Trophoblast cell (in vitro differentiated cells and primary cell): ENCODE results near the gene TNP2. TPM values are rescaled to one million over a fixed set of nuclear protein-coding genes. Genes with fewer than 3 reads are reported as not detected.

Source experiments
- DNase-seq, 2 donors: peaks; one replicate each; pipeline ENCODE4 v3.0.0-alpha.2; 2016
- H2AFZ ChIP-seq: 2 replicates; pipeline ENCODE4 v1.6.1; 2013; ENCODE audit warnings: low read length, moderate library complexity, mild to moderate bottlenecking; ENCODE audit not compliant: insufficient read depth, poor library complexity
- H2AK5ac ChIP-seq: 2 replicates; pipeline ENCODE4 v1.6.1; 2013; ENCODE audit warnings: mild to moderate bottlenecking, low read length
- H2BK120ac ChIP-seq: 2 replicates; pipeline ENCODE4 v1.6.1; 2013; ENCODE audit warnings: low read length, mild to moderate bottlenecking, moderate library complexity; ENCODE audit not compliant: insufficient read depth, poor library complexity
- H2BK12ac ChIP-seq: 2 replicates; pipeline ENCODE4 v1.6.1; 2013; ENCODE audit warnings: mild to moderate bottlenecking, low read length, moderate library complexity
- H2BK5ac ChIP-seq: 2 replicates; pipeline ENCODE4 v1.6.1; 2013; ENCODE audit warnings: low read length, low read depth, moderate library complexity, mild to moderate bottlenecking; ENCODE audit not compliant: poor library complexity
- H3K14ac ChIP-seq: 2 replicates; pipeline ENCODE4 v1.6.1; 2013; ENCODE audit warnings: mild to moderate bottlenecking, low read length
- H3K18ac ChIP-seq: 2 replicates; pipeline ENCODE4 v1.6.1; 2013; ENCODE audit warnings: mild to moderate bottlenecking, low read length
- H3K23ac ChIP-seq: 2 replicates; pipeline ENCODE4 v1.6.1; 2013; ENCODE audit warnings: low read length
- H3K27ac ChIP-seq: 2 replicates; pipeline ENCODE4 v1.5.1; 2013; ENCODE audit warnings: low read depth, mild to moderate bottlenecking, inconsistent platforms, low read length, moderate library complexity
- H3K27me3 ChIP-seq: 2 replicates; pipeline ENCODE4 v1.6.1; 2013; ENCODE audit warnings: inconsistent platforms, mild to moderate bottlenecking, low read length, moderate library complexity; ENCODE audit not compliant: insufficient read depth
- H3K36me3 ChIP-seq, 2 experiments: 1 replicate in 1 of 2; 2 replicates in 1 of 2; pipeline ENCODE4 v1.6.1; 2013; ENCODE audit warnings: low read length in 2 of 2, mild to moderate bottlenecking in 2 of 2, moderate library complexity in 1 of 2; ENCODE audit not compliant: insufficient read depth in 2 of 2, control insufficient read depth in 1 of 2
- H3K4ac ChIP-seq: 2 replicates; pipeline ENCODE4 v1.6.1; 2013; ENCODE audit warnings: low read depth, mild to moderate bottlenecking, low read length, moderate library complexity
- H3K4me1 ChIP-seq, 2 experiments: 1 replicate in 1 of 2; 2 replicates in 1 of 2; pipeline ENCODE4 v1.6.1; 2013; ENCODE audit warnings: low read length in 2 of 2, mild to moderate bottlenecking in 2 of 2, moderate library complexity in 1 of 2; ENCODE audit not compliant: insufficient read depth in 2 of 2, control insufficient read depth in 1 of 2
- H3K4me2 ChIP-seq: 2 replicates; pipeline ENCODE4 v1.6.1; 2013; ENCODE audit warnings: inconsistent platforms, mild to moderate bottlenecking, low read length, moderate library complexity
- H3K4me3 ChIP-seq: 2 replicates; pipeline ENCODE4 v1.5.1; 2013; ENCODE audit warnings: mild to moderate bottlenecking, low read depth, low read length, inconsistent platforms
- H3K79me1 ChIP-seq: one replicate; pipeline ENCODE4 v1.6.1; 2013; ENCODE audit warnings: low read length
- H3K79me2 ChIP-seq: 2 replicates; pipeline ENCODE4 v1.6.1; 2013; ENCODE audit warnings: low read length, mild to moderate bottlenecking; ENCODE audit not compliant: control insufficient read depth, insufficient read depth, poor library complexity
- H3K9ac ChIP-seq: 2 replicates; pipeline ENCODE4 v1.6.1; 2013; ENCODE audit warnings: mild to moderate bottlenecking, low read length
- H3K9me3 ChIP-seq: 2 replicates; pipeline ENCODE4 v1.6.1; 2013; ENCODE audit warnings: low read depth, mild to moderate bottlenecking, control low read depth, inconsistent platforms, low read length; ENCODE audit not compliant: insufficient read depth
- H4K12ac ChIP-seq: 2 replicates; pipeline ENCODE4 v1.6.1; 2013; ENCODE audit warnings: low read depth, mild to moderate bottlenecking, low read length, moderate library complexity
- H4K8ac ChIP-seq: 2 replicates; pipeline ENCODE4 v1.6.1; 2013; ENCODE audit warnings: low read depth, mild to moderate bottlenecking, low read length, moderate library complexity
- H4K91ac ChIP-seq: one replicate; pipeline ENCODE4 v1.6.1; 2013; ENCODE audit warnings: low read depth, mild to moderate bottlenecking, low read length, moderate library complexity
- WGBS: extraction: QIAGEN DNeasy Blood & Tissue Kit; methylation state at CpG from one replicate; pipeline ENCODE4 v1.1.7; 2013; ENCODE audit warnings: missing lambda C conversion rate; ENCODE audit not compliant: insufficient read length, insufficient coverage; ENCODE audit errors: extremely low coverage; 5-methylcytosine and 5-hydroxymethylcytosine counted together
- polyA plus RNA-seq: library from polyadenylated mRNA; stranded (reverse); fragments of 200-250 nt; gene quantifications from 2 replicates; pipeline ENCODE4 v1.2.3, GENCODE V29; 2013

The TNP2 gene
- polyA plus RNA-seq: not detected in 2 replicates

DNA sequence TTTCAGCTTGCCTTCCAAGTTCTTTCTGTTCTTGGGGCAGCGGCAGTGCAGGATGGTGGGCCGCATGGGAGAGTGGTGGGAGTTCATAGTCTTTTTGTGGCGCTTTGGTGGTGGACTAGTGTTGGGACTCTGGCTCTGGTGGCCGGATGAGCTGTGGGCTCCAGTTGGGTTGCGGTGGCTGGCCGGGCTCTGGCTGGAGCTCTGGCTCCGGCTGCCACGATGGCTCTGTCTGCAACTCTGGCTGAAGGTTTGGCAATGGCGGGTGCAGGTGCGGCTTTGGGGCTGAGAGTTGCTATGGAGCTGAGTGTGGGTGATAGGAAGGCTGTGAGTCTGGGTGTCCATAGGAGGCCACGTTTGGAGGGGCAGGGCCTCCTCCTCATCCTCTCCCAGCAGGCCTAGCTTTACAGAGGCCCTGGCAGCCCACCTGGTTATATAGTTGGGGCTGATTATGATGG lies at the start of gene TNP2:
Gene TNP2, minus strand, starts transcription at position 405 of the 455 bp plus-strand sequence. Its CDS starts 63 bp downstream, at position 342.
- Histone ChIP-seq H3K79me1 (no peaks in the 10 kb centered on the region), H3K14ac (no peak within 1 kb of the TSS), H3K27ac (no peak within 1 kb of the TSS), H3K27me3 (no peaks in the 10 kb centered on the region), H4K91ac (no peak within 1 kb of the TSS), H3K79me2 (no peaks in the 10 kb centered on the region), H3K4me2 (no peak within 1 kb of the TSS), H3K9ac (no peak within 1 kb of the TSS), H3K4ac (no peak within 1 kb of the TSS), H3K4me1 (peaks cover 0 to 5% of the 10 kb centered on the region in 2 experiments), H4K8ac (no peak within 1 kb of the TSS), H2BK12ac (no peak within 1 kb of the TSS), H3K23ac (no peak within 1 kb of the TSS), H3K4me3 (no peak within 1 kb of the TSS), H2AFZ (no peak within 1 kb of the TSS), H3K9me3 (peaks cover 2% of the 10 kb centered on the region), H2BK5ac (no peak within 1 kb of the TSS), H2AK5ac (no peak within 1 kb of the TSS), H3K18ac (no peak within 1 kb of the TSS), H3K36me3 (no peaks in the 10 kb centered on the region), H2BK120ac (no peak within 1 kb of the TSS), H4K12ac (no peak within 1 kb of the TSS)
- WGBS: no CpG with 5 or more reads among the region's 11 CpGs
- DNase-seq: no peak

DNA sequence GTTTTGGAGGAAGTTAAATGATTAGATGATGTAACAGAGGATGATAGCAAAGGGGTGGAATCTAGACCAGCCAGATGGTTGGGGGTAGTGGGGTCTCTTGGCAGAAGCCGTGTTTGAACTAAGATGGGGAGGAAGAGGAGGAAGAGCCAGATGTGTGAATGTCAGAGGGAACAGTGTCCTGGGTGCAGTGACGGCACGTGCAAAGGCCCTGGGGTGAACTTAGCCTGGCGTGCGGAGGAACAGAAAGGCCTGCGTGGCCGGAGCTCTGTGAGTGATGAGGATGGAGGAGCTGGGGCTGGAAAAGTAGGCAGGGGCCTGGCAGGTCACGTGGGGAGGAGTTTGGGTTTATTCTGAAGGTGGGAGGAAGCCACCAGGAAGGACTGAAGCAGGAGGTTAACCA lies 49.7 kb upstream of the TNP2 start:
- peaks cover 28 to 39% of the 10 kb centered on the region in 2 experiments for H3K4me1 ChIP-seq
- DNase-seq: no peak
- peak overlapping the region; percentile 10 for H4K91ac ChIP-seq
- no peaks in the 10 kb centered on the region for H3K36me3 ChIP-seq
- H3K9me3 ChIP-seq: no peaks in the 10 kb centered on the region
- peak overlapping the region; percentile 37 for H2BK12ac ChIP-seq
- H4K12ac ChIP-seq: no peak overlapping the region
- H2BK5ac ChIP-seq: peak overlapping the region; percentile 4
- no peak overlapping the region for H3K4me3 ChIP-seq
- no peak overlapping the region for H3K23ac ChIP-seq
- peak overlapping the region; percentile 11 for H2AK5ac ChIP-seq
- peak overlapping the region; percentile 33 for H3K18ac ChIP-seq
- no peak overlapping the region for H3K4ac ChIP-seq
- H3K79me2 ChIP-seq: peaks cover 2% of the 10 kb centered on the region
- no peak overlapping the region for H3K9ac ChIP-seq
- H3K27me3 ChIP-seq: no peaks in the 10 kb centered on the region
- no peak overlapping the region for H2AFZ ChIP-seq
- H3K14ac ChIP-seq: peak overlapping the region; percentile 6
- no peak overlapping the region for H4K8ac ChIP-seq
- peaks cover 26% of the 10 kb centered on the region for H3K79me1 ChIP-seq
- H3K4me2 ChIP-seq: no peak overlapping the region
- no peak overlapping the region for H3K27ac ChIP-seq
- no CpG with 5 or more reads among the region's 8 CpGs for WGBS
- H2BK120ac ChIP-seq: peak overlapping the region; percentile 60

DNA sequence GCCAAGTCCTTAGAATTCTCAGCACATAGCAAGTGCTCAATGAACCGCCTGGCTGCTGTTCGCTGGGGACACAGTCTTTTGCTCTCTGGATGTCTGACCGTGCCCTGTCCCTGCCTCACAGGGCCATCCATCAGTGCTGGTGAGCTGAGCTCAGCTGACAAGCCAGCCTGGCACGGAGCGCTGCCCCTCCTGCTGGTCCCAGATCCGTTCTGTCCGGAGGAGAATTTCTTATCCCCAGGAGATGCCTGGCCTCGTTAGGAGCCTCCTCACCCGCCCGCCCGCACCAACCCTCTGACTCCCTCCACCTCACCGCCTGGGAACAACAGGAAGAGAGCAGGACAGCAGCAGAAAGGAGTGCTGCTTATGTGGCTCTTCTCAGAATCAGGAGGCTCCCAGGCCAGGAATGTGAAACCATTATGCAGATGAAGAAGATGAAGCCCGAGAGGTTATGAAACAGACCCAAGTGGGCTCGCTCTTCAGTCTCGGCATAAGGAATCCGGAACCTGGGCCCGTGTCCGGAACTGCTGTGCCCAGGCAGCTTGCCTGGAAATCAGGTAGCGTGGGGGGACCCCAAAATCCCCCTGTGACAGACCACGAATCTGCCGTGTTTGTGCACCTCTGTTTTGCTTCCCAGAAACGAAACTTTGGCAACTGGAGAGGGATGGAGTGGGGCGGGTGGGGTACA lies 47.3 kb upstream of the TNP2 start:
- Histone ChIP-seq H3K4ac (peak overlapping the region; percentile 14), H3K4me3 (no peak overlapping the region), H2AFZ (no peak overlapping the region), H4K12ac (peak overlapping the region; percentile 37), H3K4me1 (peaks cover 45 to 51% of the 10 kb centered on the region in 2 experiments), H3K79me1 (peaks cover 38% of the 10 kb centered on the region), H3K9ac (no peak overlapping the region), H4K8ac (peak overlapping the region; percentile 68), H3K79me2 (peaks cover 4% of the 10 kb centered on the region), H4K91ac (peak overlapping the region; percentile 96), H3K9me3 (no peaks in the 10 kb centered on the region), H2BK12ac (peak overlapping the region; percentile 97), H3K18ac (peak overlapping the region; percentile 89), H3K27me3 (no peaks in the 10 kb centered on the region), H2AK5ac (peak overlapping the region; percentile 66), H3K4me2 (peak overlapping the region; percentile 52), H3K14ac (peak overlapping the region; percentile 89), H3K23ac (no peak overlapping the region), H3K36me3 (no peaks in the 10 kb centered on the region), H2BK5ac (peak overlapping the region; percentile 89), H3K27ac (peak overlapping the region; percentile 74), H2BK120ac (peak overlapping the region; percentile 84)
- peak in 1 of 2 donors; percentile 46 for DNase-seq
- no CpG with 5 or more reads among the region's 23 CpGs for WGBS

DNA sequence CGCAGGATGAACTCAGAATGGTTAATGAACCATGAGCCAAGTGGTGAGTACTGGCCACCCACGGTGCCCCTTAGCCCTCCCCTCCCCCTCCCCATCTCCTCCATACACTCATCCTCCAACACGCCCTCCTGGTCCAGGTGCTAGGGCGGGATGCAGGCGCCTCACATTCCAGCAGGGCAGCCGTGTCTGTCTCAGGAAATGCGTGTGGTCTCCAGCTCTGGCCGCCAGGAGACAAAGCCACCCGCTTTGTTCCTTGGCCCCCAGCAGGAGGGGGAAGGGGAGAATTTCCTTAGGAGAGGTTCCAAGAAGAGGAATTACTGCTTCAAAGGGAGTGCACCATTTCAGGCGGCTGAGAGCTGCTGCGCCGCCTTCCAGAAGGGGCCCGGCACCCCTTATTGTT lies 46.4 kb upstream of the TNP2 start:
- peaks cover 45 to 53% of the 10 kb centered on the region in 2 experiments for H3K4me1 ChIP-seq

More for the DNA sequence above, 46.4 kb upstream of the TNP2 start:
- Histone ChIP-seq H3K9me3 (no peaks in the 10 kb centered on the region), H2AK5ac (no peak overlapping the region), H3K4me3 (no peak overlapping the region), H4K12ac (no peak overlapping the region), H4K8ac (peak overlapping the region; percentile 56), H2BK12ac (peak overlapping the region; percentile 73), H3K18ac (peak overlapping the region; percentile 53), H3K23ac (no peak overlapping the region), H3K4ac (no peak overlapping the region), H3K79me1 (peaks cover 38% of the 10 kb centered on the region), H3K79me2 (peaks cover 4% of the 10 kb centered on the region), H4K91ac (peak overlapping the region; percentile 96), H3K9ac (no peak overlapping the region), H3K4me2 (peak overlapping the region; percentile 52), H2BK120ac (peak overlapping the region; percentile 84), H3K14ac (peak overlapping the region; percentile 89), H2BK5ac (peak overlapping the region; percentile 89), H3K27me3 (no peaks in the 10 kb centered on the region), H3K36me3 (no peaks in the 10 kb centered on the region), H2AFZ (no peak overlapping the region), H3K27ac (peak overlapping the region; percentile 74)
- DNase-seq: peak; percentile 73 to 79
- WGBS: no CpG with 5 or more reads among the region's 13 CpGs
